HG03196 (cell line): Measurements from ENCODE around the gene NAV2.

Experiments
- ATAC-seq: cut with Tn5 transposase; IDR thresholded peaks from one replicate; pipeline ENCODE4 v1.9.1; 2021; ENCODE audit not compliant: unreplicated experiment

NAV2 gene

DNA sequence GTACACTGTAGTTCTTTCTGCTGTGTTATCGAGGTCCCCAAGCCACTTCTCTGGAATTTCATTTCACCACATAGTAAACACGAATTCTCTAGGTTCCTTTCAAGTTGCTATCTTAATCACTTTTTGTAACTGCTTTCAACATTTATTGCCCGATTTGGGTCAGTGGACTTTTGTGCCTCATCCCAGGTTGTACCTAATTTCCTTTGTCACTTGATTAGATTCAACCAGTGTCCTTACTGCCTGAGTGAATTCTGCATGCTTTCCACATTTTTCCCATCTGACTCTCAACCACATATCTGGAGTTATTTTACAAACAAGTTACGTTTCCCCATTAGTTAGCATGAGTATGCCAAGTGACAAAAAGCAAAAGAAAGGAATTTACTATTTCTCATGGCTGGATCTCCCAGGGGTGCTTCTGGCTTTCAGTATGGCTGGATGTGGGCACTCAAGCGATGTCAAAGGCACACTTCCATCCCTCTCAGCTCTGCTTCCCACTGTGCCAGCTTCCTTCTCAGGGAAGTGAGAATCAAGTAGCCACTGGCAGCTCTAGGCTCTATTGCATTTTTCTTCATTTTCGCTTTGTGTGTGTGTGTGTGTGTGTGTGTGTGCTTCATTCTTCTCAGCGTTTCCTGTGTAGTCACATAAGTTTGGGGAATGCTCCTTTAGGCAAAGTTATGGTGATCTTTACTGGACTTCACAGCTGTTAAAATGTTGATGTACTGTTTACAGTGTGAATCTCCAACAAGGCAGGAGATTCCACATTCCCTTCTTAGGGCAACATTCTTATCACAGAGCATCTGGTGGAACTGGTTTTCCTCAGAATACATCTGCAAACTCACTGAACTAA, 318.7 kb downstream of the NAV2 start:
- ATAC-seq = no peak

GRCh38 chr11:20032127-20032526, 319.5 kb downstream of the NAV2 start:
- no peak for ATAC-seq

DNA sequence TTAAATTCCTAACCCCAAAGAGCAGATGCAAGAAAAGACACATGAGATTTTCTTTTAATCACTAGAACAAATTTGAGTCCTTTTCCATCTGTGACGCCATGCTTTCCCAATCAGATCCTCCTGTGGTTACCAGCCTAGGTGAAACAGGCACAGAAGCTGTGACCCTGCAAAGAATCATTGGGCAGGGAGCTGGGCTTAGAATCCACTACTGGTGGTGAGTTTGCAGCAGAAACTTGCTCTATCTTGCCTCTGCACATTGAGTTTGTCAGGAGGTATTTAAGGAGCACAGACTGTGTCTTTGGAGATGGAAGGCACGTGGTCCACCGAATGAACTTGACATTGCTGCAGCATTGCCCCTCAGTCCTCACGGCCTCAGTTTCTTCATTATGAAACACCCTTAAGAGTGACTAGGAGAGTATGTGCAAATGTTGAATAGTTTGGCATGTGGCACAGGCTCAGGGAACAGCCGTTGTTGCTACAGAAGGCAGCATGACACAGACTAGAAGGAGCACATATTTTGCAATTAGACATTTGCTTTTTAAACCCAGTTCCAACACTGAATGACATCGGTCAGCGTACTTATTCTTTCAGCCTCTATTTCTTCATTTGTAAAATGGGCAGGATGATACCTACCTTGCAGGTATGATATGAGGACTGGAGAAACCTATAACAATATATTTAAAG, 320.1 kb downstream of the NAV2 start:
- no peak for ATAC-seq

GRCh38 chr11:20033806-20034205, 321.2 kb downstream of the NAV2 start:
- ATAC-seq = no peak

- no peak for ATAC-seq
These were observed 322.3 kb downstream of the NAV2 start for GRCh38 chr11:20034941-20035340.

GRCh38 chr11:20035375-20035700, 322.7 kb downstream of the NAV2 start:
- no peak for ATAC-seq

GRCh38 chr11:20035701-20036601, 323.3 kb downstream of the NAV2 start:
- no peak for ATAC-seq

- ATAC-seq = no peak
These were observed 324.1 kb downstream of the NAV2 start for GRCh38 chr11:20036626-20037335.

- no peak for ATAC-seq
These were observed 324.9 kb downstream of the NAV2 start for GRCh38 chr11:20037396-20038153.

GRCh38 chr11:20038412-20038811, 325.8 kb downstream of the NAV2 start:
- no peak for ATAC-seq

GRCh38 chr11:20038972-20039371, 326.3 kb downstream of the NAV2 start:
- ATAC-seq = no peak

DNA sequence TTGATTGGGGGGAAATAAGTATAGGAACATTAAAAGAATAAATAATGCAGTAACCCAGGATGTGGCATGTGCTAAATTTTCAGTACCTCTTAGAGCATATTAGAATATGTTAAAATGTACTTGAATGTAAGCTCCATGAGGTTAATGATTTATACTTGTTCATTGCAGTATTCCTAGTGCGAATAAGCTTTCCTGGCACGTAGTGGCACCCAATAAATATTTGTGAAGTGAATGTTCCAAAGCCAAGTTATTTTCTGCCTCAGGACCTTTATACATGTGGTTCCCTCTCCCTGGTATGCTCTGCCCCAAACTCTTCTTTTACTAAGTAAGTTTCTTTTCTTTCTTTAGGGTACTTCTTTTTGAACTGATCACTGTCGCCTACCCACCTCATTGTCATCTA, 328.9 kb downstream of the NAV2 start:
- no peak for ATAC-seq

- ATAC-seq = no peak
These were observed 329.5 kb downstream of the NAV2 start for GRCh38 chr11:20042045-20042639.

DNA sequence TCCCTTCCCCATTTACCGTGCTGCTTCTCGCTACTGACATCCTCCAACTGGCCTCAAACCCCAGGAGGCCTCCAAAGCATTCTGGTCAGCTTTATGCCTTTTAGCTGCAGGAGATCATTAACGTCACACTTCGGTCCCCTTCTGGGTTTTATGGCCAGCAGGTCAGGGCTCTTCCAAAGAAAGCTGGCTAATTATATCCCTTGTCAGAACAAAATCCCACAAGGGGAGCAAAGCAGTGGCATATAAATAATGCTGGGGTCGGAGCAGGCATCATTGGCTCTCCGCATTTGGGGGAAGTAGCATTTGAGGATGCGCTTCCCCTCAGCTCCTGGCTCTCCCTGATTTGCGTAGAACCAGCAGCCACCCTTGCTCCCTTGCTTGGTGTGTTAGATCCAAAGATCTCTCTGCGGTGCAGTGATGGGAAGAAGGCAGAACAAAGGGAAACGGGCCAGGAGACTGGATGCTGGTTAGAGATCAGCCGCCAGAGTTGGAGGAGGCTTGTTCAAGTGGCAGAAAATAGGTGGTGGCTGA, 330.2 kb downstream of the NAV2 start:
- ATAC-seq = no peak

DNA sequence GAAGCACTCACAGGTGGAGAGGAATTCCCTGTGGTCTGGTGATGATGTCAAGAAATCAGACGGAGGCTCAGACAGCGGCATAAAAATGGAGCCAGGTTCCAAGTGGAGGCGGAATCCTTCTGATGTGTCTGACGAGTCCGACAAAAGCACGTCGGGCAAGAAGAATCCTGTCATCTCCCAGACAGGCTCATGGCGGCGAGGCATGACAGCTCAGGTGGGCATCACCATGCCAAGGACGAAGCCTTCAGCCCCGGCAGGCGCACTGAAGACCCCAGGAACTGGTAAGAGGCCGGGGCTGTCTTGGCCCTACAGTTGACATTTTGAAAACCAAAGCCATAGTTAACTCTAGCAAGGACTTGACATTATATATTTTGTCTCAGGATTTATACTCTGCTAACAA, 331.4 kb downstream of the NAV2 start:
- ATAC-seq = no peak

DNA sequence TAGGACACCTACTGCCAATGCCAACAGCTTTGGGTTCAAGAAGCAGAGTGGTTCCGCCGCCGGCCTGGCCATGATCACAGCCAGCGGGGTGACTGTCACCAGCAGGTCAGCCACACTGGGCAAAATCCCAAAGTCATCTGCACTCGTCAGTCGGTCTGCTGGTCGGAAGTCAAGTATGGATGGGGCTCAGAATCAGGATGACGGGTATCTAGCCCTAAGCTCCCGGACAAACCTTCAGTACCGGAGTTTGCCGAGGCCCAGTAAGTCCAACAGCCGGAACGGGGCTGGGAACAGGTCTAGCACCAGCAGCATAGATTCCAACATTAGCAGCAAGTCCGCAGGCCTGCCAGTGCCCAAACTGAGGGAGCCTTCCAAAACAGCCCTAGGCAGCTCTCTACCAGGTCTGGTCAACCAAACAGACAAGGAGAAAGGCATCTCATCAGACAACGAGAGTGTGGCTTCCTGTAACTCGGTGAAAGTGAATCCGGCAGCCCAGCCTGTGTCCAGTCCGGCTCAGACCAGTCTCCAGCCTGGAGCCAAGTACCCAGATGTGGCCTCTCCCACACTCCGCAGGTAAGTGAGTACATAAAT, 332.6 kb downstream of the NAV2 start:
- no peak for ATAC-seq

DNA sequence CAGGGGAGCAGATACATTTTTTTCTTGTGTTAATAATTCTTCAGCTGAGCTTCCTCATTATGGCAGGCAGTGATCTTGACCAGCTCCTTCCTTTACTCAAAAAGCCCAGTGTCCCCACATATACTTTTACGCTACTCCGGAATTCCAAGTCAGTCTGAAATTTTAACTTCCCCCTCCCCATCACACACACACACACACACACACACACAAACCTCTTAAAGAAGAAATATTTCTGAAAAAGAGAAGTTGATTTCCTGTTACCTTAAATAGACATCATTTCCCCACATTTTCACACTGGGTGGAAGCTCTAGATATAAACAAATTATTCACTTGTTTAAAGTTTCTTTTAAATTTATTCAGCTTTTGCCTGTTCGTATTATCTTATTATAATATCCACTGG, 333.8 kb downstream of the NAV2 start:
- ATAC-seq = no peak

- ATAC-seq = no peak
These were observed 334.6 kb downstream of the NAV2 start for GRCh38 chr11:20047006-20047768.

GRCh38 chr11:20047769-20048154, 335.1 kb downstream of the NAV2 start:
- ATAC-seq = no peak
